BLaER1 (cell line): ENCODE measurements around the gene RNH1.

Experiments
- H3K27ac ChIP-seq: shearing (Covaris generic); formaldehyde crosslinking; 2 replicates; pipeline ENCODE4 v1.8.1; 2022
- H3K27me3 ChIP-seq: shearing (Covaris generic); formaldehyde crosslinking; 2 replicates; pipeline ENCODE4 v1.8.1; 2022
- H3K36me3 ChIP-seq: shearing (Covaris generic); formaldehyde crosslinking; 2 replicates; pipeline ENCODE4 v1.8.1; 2022
- H3K4me1 ChIP-seq: shearing (Covaris generic); formaldehyde crosslinking; 2 replicates; pipeline ENCODE4 v1.8.1; 2022
- H3K4me2 ChIP-seq: shearing (Covaris generic); formaldehyde crosslinking; 2 replicates; pipeline ENCODE4 v1.8.1; 2022
- H3K4me3 ChIP-seq: shearing (Covaris generic); formaldehyde crosslinking; 2 replicates; pipeline ENCODE4 v1.8.1; 2022
- H3K9ac ChIP-seq: shearing (Covaris generic); formaldehyde crosslinking; 2 replicates; pipeline ENCODE4 v1.8.1; 2022
- H3K9me3 ChIP-seq: shearing (Covaris generic); formaldehyde crosslinking; 2 replicates; pipeline ENCODE4 v1.8.1; 2022
- H4K20me1 ChIP-seq: shearing (Covaris generic); formaldehyde crosslinking; 2 replicates; pipeline ENCODE4 v1.8.1; 2022
- Cebpa-rat ChIP-seq: shearing (Covaris generic); IDR thresholded peaks from 2 replicates; pipeline ENCODE4 v1.8.1; 2022

RNH1 gene

DNA sequence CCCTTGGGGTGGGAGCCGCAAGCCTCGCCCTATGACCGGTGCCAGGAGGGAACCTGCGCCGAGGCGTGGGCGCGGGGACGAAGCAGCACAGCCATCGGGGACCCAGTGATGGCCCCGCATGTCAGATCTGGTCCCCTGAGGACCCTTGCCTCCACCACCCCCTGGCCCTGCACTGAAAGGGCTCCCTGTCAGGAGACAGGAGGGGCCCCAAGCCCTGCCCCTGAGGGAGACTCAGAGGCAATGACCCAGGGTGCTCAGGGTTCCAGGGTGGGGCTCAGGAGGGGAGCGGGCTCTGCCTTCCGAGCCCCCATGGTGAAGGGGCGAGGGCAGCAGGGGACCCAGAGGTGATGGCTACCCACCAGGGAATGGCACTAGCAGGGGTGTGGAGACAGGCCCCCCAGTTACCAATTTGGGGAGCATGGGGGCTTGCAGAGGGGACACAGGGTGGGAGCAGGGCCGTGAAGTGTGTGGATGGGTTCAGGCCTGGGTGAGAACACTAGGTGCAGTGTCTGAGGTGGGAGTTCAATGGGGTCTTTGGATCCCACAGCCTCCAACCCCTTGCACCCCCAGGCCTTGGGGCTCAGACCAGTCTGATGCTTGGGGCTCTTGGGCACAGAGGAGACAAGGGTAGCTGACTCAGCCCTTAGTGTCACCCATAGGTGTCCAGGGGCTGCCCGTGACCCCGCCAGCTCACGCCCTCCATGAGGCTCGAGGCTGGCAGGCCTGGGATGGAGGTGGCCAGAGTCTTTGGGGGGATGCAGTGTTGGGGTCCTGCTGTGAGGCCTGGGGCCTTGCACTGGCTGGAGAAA lies 30.8 kb upstream of the RNH1 start:
- Histone ChIP-seq H3K36me3 (peaks cover 13% of the 10 kb centered on the region), H3K4me2 (peak overlapping the region; percentile 100), H3K27me3 (no peaks in the 10 kb centered on the region), H3K9me3 (no peaks in the 10 kb centered on the region), H3K4me1 (peaks cover 68% of the 10 kb centered on the region), H3K27ac (peak overlapping the region; percentile 99), H4K20me1 (peaks cover 29% of the 10 kb centered on the region), H3K4me3 (peak overlapping the region; percentile 97), H3K9ac (peak overlapping the region; percentile 92)
- TF ChIP-seq Cebpa-rat, result no peak

DNA sequence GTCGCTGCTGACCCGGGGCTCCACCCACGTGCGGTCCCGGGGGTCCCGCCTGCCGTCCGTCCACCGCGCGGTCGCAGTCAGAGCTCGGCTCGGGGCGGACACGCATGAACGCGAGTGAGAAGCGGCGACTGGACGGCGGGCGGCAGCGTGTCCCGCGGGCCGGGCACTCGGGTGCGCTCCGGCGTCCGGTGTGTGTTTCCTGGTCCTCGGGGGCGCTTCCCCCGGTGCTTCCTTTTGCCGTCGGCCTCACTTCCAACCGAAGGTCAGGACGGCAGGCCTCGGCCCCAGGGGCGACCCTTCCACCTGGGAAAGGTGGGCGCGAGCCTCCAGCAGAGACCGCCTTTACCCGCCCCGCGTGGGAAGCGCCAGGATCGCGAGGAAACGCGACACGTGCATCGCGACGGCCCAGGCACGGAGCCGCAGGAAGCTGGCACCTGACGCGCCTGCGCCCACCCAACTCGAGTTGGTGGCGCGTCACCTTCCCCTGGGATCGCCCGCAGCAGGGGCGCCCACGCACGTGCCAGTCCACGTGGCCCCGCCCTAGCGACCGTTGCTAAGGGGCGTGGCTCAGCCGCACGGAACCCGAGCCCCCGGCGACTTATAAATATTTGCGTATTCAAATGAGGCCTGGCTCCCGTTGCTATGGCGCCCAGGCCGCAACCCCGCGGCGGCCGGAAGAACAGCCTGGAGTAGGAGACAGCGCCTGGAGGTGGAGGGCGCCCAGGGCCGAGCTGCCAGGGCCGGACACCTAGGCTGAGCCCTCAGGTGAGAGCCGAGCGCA lies 30.0 kb upstream of the RNH1 start, which contains the start of gene LRRC56:
TSS of gene LRRC56 (plus strand) at position 687 of the 781 bp plus-strand sequence. CDS start 3,158 bp downstream, outside the sequence.
- Histone ChIP-seq H3K36me3 (peaks cover 21% of the 10 kb centered on the region), H4K20me1 (peaks cover 37% of the 10 kb centered on the region), H3K27ac (peak within 1 kb of the TSS; percentile 99), H3K4me1 (peaks cover 68% of the 10 kb centered on the region), H3K9ac (peak within 1 kb of the TSS; percentile 92), H3K9me3 (no peaks in the 10 kb centered on the region), H3K27me3 (no peaks in the 10 kb centered on the region), H3K4me3 (peak within 1 kb of the TSS; percentile 97), H3K4me2 (peak within 1 kb of the TSS; percentile 100)
- no peak for TF ChIP-seq Cebpa-rat

- Histone ChIP-seq H3K27ac (peak within 1 kb of the TSS; percentile 99), H3K36me3 (peaks cover 34% of the 10 kb centered on the region), H3K27me3 (no peaks in the 10 kb centered on the region), H3K9me3 (no peaks in the 10 kb centered on the region), H3K4me1 (peaks cover 60% of the 10 kb centered on the region), H3K9ac (peak within 1 kb of the TSS; percentile 92), H3K4me3 (peak within 1 kb of the TSS; percentile 97), H4K20me1 (peaks cover 49% of the 10 kb centered on the region), H3K4me2 (peak within 1 kb of the TSS; percentile 100)
- no peak for TF ChIP-seq Cebpa-rat
Measured at GRCh38 chr11:535519-536454, 28.7 kb upstream of the RNH1 start, which contains the start of gene HRAS. TSS of gene HRAS (minus strand) at chr11:535576.

DNA sequence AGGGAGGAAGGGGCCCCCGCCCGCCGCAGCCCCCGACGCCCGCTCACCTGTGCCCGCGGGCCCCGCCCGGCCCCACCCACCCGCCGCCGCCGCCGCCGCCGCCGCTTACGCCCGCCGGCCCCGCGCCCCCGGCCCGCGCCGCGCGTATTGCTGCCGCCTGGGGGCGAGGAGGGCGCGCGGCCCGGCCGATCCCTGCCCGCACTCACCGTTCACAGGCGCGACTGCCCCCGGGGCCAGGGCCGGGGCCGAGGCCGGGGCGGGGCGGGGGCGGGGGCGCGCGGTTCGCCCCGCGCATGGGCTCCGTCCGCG lies 28.1 kb upstream of the RNH1 start:
- H3K27ac ChIP-seq, result peak overlapping the region; percentile 85
- H3K9ac ChIP-seq, result peak overlapping the region; percentile 92
- H3K4me3 ChIP-seq, result peak overlapping the region; percentile 97
- H3K4me1 ChIP-seq, result peaks cover 55% of the 10 kb centered on the region
- H3K9me3 ChIP-seq, result no peaks in the 10 kb centered on the region
- peaks cover 35% of the 10 kb centered on the region for H3K36me3 ChIP-seq
- H3K27me3 ChIP-seq, result no peaks in the 10 kb centered on the region
- peak overlapping the region; percentile 90 for H3K4me2 ChIP-seq
- no peak for TF ChIP-seq Cebpa-rat
- peaks cover 49% of the 10 kb centered on the region for H4K20me1 ChIP-seq

- peak overlapping the region; percentile 97 for H3K4me3 ChIP-seq
- peaks cover 41% of the 10 kb centered on the region for H3K36me3 ChIP-seq
- H3K9me3 ChIP-seq, result no peaks in the 10 kb centered on the region
- no peaks in the 10 kb centered on the region for H3K27me3 ChIP-seq
- H3K4me2 ChIP-seq, result peak overlapping the region; percentile 90
- peak overlapping the region; percentile 85 for H3K27ac ChIP-seq
- peaks cover 55% of the 10 kb centered on the region for H4K20me1 ChIP-seq
- H3K9ac ChIP-seq, result peak overlapping the region; percentile 91
- H3K4me1 ChIP-seq, result peaks cover 49% of the 10 kb centered on the region
- no peak for TF ChIP-seq Cebpa-rat
Measured at GRCh38 chr11:534396-535209, 27.6 kb upstream of the RNH1 start.

DNA sequence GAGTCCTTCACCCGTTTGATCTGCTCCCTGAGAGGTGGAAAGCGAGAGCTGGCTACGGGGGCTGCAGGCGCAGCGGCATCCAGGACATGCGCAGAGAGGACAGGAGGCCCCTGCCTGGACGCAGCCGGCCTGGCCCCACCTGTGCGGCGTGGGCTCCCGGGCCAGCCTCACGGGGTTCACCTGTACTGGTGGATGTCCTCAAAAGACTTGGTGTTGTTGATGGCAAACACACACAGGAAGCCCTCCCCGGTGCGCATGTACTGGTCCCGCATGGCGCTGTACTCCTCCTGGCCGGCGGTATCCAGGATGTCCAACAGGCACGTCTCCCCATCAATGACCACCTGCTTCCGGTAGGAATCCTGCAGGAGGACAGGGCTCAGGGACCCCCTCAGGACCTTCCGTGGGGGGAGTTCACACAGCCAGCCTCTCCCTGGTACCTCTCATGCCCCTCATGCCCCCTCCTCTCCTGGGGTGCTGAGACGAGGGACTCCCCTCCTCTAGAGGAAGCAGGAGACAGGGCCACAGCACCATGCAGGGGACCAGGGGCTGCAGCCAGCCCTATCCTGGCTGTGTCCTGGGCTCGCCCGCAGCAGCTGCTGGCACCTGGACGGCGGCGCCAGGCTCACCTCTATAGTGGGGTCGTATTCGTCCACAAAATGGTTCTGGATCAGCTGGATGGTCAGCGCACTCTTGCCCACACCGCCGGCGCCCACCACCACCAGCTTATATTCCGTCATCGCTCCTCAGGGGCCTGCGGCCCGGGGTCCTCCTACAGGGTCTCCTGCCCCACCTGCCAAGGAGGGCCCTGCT lies 26.7 kb upstream of the RNH1 start:
- H3K4me1 ChIP-seq, result peaks cover 45% of the 10 kb centered on the region
- H3K27me3 ChIP-seq, result no peaks in the 10 kb centered on the region
- H3K36me3 ChIP-seq, result peaks cover 49% of the 10 kb centered on the region
- H3K9ac ChIP-seq, result peak overlapping the region; percentile 91
- TF ChIP-seq Cebpa-rat, result no peak
- H3K4me3 ChIP-seq, result peak overlapping the region; percentile 97
- H3K9me3 ChIP-seq, result no peaks in the 10 kb centered on the region
- peaks cover 57% of the 10 kb centered on the region for H4K20me1 ChIP-seq
- peak overlapping the region; percentile 85 for H3K27ac ChIP-seq
- H3K4me2 ChIP-seq, result peak overlapping the region; percentile 90

DNA sequence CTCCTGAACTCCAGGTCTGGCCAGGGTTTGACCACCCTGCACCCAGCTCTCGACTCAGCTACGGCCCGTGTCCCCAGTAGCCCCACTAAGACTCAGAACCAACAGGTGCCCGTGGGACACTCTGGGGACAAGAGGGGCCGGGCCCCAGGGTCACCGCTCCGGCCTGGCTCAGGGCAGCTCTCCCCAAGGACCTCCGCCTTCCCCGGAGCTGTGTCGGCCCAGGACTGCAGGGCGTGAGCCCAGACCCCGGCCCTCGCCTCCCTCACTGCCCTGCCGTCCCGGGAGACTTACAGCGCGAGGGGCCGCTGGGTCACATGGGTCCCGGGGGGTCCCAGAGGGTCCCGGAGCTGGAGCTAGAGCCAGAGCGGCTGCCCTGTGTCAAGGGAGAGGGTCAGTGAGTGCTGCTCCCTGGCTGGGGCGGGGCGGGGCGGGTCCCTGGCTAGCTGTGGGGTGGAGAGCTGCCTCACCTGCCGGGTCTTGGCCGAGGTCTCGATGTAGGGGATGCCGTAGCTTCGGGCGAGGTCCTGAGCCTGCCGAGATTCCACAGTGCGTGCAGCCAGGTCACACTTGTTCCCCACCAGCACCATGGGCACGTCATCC lies 26.0 kb upstream of the RNH1 start:
- Histone ChIP-seq H3K4me2 (peak overlapping the region; percentile 90; the same call in 1 of the 2 replicates), H3K27ac (no peak overlapping the region), H3K36me3 (peaks cover 56% of the 10 kb centered on the region), H3K4me1 (peaks cover 38% of the 10 kb centered on the region), H3K27me3 (no peaks in the 10 kb centered on the region), H3K9me3 (no peaks in the 10 kb centered on the region), H3K9ac (no peak overlapping the region), H4K20me1 (peaks cover 57% of the 10 kb centered on the region), H3K4me3 (no peak overlapping the region)
- no peak for TF ChIP-seq Cebpa-rat

DNA sequence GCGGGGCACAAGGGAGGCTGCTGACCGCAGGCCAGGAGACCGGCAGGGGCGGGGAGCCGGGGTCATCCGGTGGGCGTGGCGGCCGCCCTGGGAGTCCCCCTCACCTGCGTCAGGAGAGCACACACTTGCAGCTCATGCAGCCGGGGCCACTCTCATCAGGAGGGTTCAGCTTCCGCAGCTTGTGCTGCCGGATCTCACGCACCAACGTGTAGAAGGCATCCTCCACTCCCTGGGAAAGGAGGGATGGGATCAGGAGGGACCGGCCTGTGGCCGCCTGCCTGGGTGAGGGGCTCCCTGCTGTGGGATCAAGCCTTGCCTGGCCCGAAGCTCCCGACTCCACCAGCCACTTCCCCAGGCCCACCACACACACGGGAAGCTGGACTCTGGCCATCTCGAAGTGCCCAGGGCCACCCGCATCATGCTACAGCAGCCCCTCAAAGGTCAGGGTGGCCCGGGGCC lies 25.5 kb upstream of the RNH1 start:
- Histone ChIP-seq H4K20me1 (peaks cover 52% of the 10 kb centered on the region), H3K9ac (no peak overlapping the region), H3K4me1 (peaks cover 32% of the 10 kb centered on the region), H3K9me3 (no peaks in the 10 kb centered on the region), H3K27me3 (no peaks in the 10 kb centered on the region), H3K4me2 (no peak overlapping the region), H3K36me3 (peaks cover 59% of the 10 kb centered on the region), H3K27ac (no peak overlapping the region), H3K4me3 (no peak overlapping the region)
- no peak for TF ChIP-seq Cebpa-rat
